ENCODE data around the gene PLD4.

Gene PLD4

GRCh38 chr14:104893435-104894207 lies 31.1 kb upstream of the PLD4 start:
- Histone ChIP-seq H3K4me1 (ENCODE audit: control insufficient read depth in 2 of 2, insufficient read depth in 2 of 2, low read length in 2 of 2) (no peaks in the 10 kb centered on the region), H3K4me3 (ENCODE audit: low read length in 2 of 2) (no peak overlapping the region), H3K9ac (ENCODE audit: low read depth in 1 of 2, low read length in 2 of 2) (no peak overlapping the region), H3K27me3 (ENCODE audit: control insufficient read depth in 2 of 2, insufficient read depth in 2 of 2, low read length in 2 of 2) (no peaks in the 10 kb centered on the region), H3K9me3 (ENCODE audit: control insufficient read depth in 2 of 2, low read length in 2 of 2) (no peaks in the 10 kb centered on the region), H3K36me3 (ENCODE audit: control insufficient read depth in 2 of 2, insufficient read depth in 2 of 2, low read length in 2 of 2) (peaks cover 0 to 6% of the 10 kb centered on the region in 2 donors), H3K27ac (ENCODE audit: low read depth in 2 of 2, low read length in 2 of 2) (no peak overlapping the region)

DNA sequence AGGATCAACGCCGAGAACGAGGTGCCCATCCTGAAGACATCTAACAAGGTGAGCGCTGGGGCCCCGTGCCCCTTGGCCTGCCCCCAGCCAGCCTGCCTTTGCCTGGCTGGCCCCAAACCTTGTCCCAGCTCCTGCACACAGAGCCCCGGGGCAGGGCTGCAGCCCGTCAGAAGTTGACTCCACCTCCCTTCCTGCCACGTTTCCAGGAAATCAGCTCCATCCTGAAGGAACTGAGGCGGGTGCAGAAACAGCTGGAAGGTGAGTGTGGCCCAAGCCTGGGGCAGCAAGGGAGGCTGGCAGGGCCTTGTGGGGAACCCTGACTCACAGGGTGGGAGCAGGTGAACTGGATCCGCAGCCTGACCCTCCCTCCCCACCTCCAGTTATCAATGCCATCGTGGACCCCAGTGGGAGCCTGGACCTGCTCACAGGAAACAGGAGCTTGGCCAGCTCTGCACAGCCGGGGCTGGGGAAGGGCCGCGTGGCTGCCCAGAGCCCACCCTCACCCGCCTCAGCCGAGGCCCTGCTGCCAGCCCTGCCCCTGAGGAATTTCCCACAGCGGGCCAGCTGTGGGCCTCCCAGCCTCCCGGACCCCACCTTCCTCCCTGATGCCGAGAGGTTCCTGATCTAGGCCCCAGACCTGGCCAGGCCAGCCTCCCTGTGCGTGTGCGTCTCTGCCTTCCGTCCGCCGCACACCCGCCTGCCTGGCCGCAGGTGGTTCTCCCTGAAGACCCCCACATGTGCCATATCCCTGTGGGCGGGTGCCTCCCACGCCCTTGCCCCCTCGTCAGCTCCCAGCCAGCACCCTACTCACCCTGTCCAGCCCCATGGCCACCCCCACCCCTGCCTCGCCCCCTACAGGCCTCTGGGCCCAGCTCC lies 30.1 kb upstream of the PLD4 start:
- Histone ChIP-seq H3K4me3 (ENCODE audit: low read length in 2 of 2) (no peak overlapping the region), H3K9ac (ENCODE audit: low read depth in 1 of 2, low read length in 2 of 2) (no peak overlapping the region), H3K36me3 (ENCODE audit: control insufficient read depth in 2 of 2, insufficient read depth in 2 of 2, low read length in 2 of 2) (peaks cover 0 to 6% of the 10 kb centered on the region in 2 donors), H3K9me3 (ENCODE audit: control insufficient read depth in 2 of 2, low read length in 2 of 2) (no peaks in the 10 kb centered on the region), H3K27me3 (ENCODE audit: control insufficient read depth in 2 of 2, insufficient read depth in 2 of 2, low read length in 2 of 2) (no peaks in the 10 kb centered on the region), H3K27ac (ENCODE audit: low read depth in 2 of 2, low read length in 2 of 2) (no peak overlapping the region), H3K4me1 (ENCODE audit: control insufficient read depth in 2 of 2, insufficient read depth in 2 of 2, low read length in 2 of 2) (no peaks in the 10 kb centered on the region)

DNA sequence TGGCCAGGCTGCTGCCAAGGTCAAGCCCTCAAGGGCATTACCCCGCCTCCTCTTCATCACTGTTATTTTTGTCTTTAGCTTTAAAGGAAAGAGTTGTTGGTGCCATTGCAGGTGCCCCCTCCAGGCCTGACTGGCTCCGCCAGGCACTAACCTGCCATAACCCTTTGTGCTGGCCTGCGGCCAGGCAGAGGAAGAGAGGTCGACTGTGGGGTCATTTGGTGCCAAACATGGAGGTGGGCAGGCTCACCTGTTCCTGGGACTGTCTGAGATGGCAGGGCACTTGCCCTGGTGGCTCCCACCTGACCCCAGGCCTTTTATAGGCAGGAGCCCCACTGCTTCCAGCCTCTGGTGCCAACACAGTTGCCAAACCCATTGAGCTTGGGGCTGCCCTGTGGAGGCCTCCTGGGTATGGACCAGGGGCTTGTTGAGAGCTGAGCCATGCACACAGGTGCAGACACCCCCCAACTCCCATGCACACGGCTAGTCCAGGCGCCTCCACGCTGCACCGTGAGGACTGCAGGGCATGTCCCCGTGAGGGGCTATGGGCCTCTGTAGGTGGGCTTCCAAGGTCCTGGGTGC lies 29.4 kb upstream of the PLD4 start:
- H3K4me3 ChIP-seq (ENCODE audit: low read length in 2 of 2), result no peak overlapping the region
- no peak overlapping the region for H3K9ac ChIP-seq (ENCODE audit: low read depth in 1 of 2, low read length in 2 of 2)
- no peak overlapping the region for H3K27ac ChIP-seq (ENCODE audit: low read depth in 2 of 2, low read length in 2 of 2)
- H3K36me3 ChIP-seq (ENCODE audit: control insufficient read depth in 2 of 2, insufficient read depth in 2 of 2, low read length in 2 of 2), result peaks cover 0 to 6% of the 10 kb centered on the region in 2 donors
- H3K9me3 ChIP-seq (ENCODE audit: control insufficient read depth in 2 of 2, low read length in 2 of 2), result no peaks in the 10 kb centered on the region
- H3K4me1 ChIP-seq (ENCODE audit: control insufficient read depth in 2 of 2, insufficient read depth in 2 of 2, low read length in 2 of 2), result no peaks in the 10 kb centered on the region
- H3K27me3 ChIP-seq (ENCODE audit: control insufficient read depth in 2 of 2, insufficient read depth in 2 of 2, low read length in 2 of 2), result no peaks in the 10 kb centered on the region

GRCh38 chr14:104895786-104896661 lies 28.7 kb upstream of the PLD4 start:
- Histone ChIP-seq H3K27ac (ENCODE audit: low read depth in 2 of 2, low read length in 2 of 2) (no peak overlapping the region), H3K9me3 (ENCODE audit: control insufficient read depth in 2 of 2, low read length in 2 of 2) (no peaks in the 10 kb centered on the region), H3K36me3 (ENCODE audit: control insufficient read depth in 2 of 2, insufficient read depth in 2 of 2, low read length in 2 of 2) (peaks cover 0 to 6% of the 10 kb centered on the region in 2 donors), H3K4me3 (ENCODE audit: low read length in 2 of 2) (no peak overlapping the region), H3K4me1 (ENCODE audit: control insufficient read depth in 2 of 2, insufficient read depth in 2 of 2, low read length in 2 of 2) (no peaks in the 10 kb centered on the region), H3K9ac (ENCODE audit: low read depth in 1 of 2, low read length in 2 of 2) (no peak overlapping the region), H3K27me3 (ENCODE audit: control insufficient read depth in 2 of 2, insufficient read depth in 2 of 2, low read length in 2 of 2) (no peaks in the 10 kb centered on the region)

DNA sequence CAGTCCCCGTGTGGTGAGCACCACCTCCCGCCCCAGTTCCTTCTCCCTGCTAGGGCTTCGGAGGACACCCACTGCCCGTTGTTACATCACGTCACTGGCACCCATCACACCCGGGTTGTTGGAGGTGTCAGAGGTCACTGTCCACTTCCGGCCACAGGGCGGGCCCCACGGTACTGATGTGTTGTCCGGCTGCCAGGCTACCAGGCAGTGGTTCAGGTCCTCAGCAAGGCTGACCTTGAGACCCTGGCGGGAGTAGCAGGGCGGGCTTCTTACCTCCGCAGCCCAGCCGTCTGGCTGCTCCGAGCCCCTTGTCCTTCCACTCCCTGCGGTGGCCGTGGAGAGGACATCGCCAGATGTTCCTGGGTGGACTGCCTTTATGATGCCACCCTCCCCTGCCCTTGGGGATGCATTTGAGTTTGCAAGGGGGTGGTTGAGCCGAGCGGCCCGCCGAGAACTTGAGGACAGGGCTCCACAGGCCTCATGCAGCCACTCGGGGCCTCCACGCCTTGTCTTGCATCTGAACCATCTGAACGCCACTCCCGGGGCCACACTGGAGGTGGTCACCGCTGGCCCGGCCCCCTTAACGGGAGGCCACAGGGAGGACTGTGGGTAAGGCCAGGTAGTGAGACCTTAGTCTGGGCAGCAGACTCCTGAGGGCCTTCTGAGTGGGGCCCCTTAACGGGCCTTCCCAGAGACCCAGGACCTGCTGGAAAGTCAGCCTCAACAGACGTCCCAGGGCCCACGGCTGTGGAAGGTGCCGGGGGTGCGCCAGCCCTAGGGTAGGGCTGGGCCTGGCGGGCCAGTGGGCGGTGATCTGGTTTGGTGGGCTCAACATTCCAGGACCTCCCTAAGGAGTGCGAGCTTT lies 27.1 kb upstream of the PLD4 start:
- no peaks in the 10 kb centered on the region for H3K4me1 ChIP-seq (ENCODE audit: control insufficient read depth in 2 of 2, insufficient read depth in 2 of 2, low read length in 2 of 2)
- H3K4me3 ChIP-seq (ENCODE audit: low read length in 2 of 2), result no peak overlapping the region
- no peak overlapping the region for H3K9ac ChIP-seq (ENCODE audit: low read depth in 1 of 2, low read length in 2 of 2)
- H3K27me3 ChIP-seq (ENCODE audit: control insufficient read depth in 2 of 2, insufficient read depth in 2 of 2, low read length in 2 of 2), result no peaks in the 10 kb centered on the region
- H3K9me3 ChIP-seq (ENCODE audit: control insufficient read depth in 2 of 2, low read length in 2 of 2), result no peaks in the 10 kb centered on the region
- H3K36me3 ChIP-seq (ENCODE audit: control insufficient read depth in 2 of 2, insufficient read depth in 2 of 2, low read length in 2 of 2), result peaks cover 0 to 6% of the 10 kb centered on the region in 2 donors
- no peak overlapping the region for H3K27ac ChIP-seq (ENCODE audit: low read depth in 2 of 2, low read length in 2 of 2)

DNA sequence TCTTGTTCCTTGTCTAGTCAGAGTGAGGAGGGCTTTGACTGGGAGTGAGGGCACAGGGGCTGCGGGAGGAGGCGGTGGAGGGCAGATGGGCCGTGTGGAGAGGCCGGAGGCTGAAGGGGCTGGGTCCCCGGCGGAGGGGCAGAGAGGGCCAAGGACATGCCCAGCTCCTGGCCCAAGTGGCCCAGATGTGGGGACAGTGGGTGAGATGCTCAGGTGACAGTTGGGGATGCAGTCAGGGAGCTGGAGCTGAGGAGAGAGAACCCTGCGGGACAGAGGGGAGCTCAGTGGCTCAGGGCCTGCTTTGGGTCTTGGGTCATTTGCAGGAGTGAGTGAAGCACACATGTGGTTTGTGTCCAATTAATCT lies 26.5 kb upstream of the PLD4 start:
- Histone ChIP-seq H3K9ac (ENCODE audit: low read depth in 1 of 2, low read length in 2 of 2) (no peak overlapping the region), H3K4me3 (ENCODE audit: low read length in 2 of 2) (no peak overlapping the region), H3K27ac (ENCODE audit: low read depth in 2 of 2, low read length in 2 of 2) (no peak overlapping the region), H3K36me3 (ENCODE audit: control insufficient read depth in 2 of 2, insufficient read depth in 2 of 2, low read length in 2 of 2) (peaks cover 0 to 6% of the 10 kb centered on the region in 2 donors), H3K27me3 (ENCODE audit: control insufficient read depth in 2 of 2, insufficient read depth in 2 of 2, low read length in 2 of 2) (no peaks in the 10 kb centered on the region), H3K4me1 (ENCODE audit: control insufficient read depth in 2 of 2, insufficient read depth in 2 of 2, low read length in 2 of 2) (no peaks in the 10 kb centered on the region), H3K9me3 (ENCODE audit: control insufficient read depth in 2 of 2, low read length in 2 of 2) (no peaks in the 10 kb centered on the region)

- H3K27ac ChIP-seq (ENCODE audit: low read depth in 2 of 2, low read length in 2 of 2), result no peak overlapping the region
- no peak overlapping the region for H3K9ac ChIP-seq (ENCODE audit: low read depth in 1 of 2, low read length in 2 of 2)
- no peak overlapping the region for H3K4me3 ChIP-seq (ENCODE audit: low read length in 2 of 2)
- H3K27me3 ChIP-seq (ENCODE audit: control insufficient read depth in 2 of 2, insufficient read depth in 2 of 2, low read length in 2 of 2), result no peaks in the 10 kb centered on the region
- H3K36me3 ChIP-seq (ENCODE audit: control insufficient read depth in 2 of 2, insufficient read depth in 2 of 2, low read length in 2 of 2), result peaks cover 0 to 2% of the 10 kb centered on the region in 2 donors
- H3K9me3 ChIP-seq (ENCODE audit: control insufficient read depth in 2 of 2, low read length in 2 of 2), result no peaks in the 10 kb centered on the region
- H3K4me1 ChIP-seq (ENCODE audit: control insufficient read depth in 2 of 2, insufficient read depth in 2 of 2, low read length in 2 of 2), result no peaks in the 10 kb centered on the region
These were observed 25.7 kb upstream of the PLD4 start for GRCh38 chr14:104898870-104899510.

DNA sequence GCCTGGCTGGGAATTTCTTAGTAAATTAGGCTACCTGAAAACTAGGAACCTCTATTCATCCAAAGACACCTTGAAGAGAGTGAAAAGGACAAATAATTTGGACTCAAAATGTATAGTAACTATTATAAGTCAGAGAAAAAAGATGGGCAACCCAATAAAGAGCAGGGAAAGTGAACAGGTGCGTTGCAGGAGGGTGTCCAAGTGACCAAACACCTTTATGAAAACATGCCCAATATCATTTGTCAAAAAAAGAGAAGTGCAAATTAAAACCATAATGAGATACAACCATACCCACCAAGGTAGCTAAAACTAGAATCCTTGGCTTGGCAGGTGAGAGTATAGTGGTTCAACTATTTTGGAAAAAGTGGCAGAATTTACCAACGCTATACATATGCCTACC lies 24.9 kb upstream of the PLD4 start:
- no peaks in the 10 kb centered on the region for H3K9me3 ChIP-seq (ENCODE audit: control insufficient read depth in 2 of 2, low read length in 2 of 2)
- no peak overlapping the region for H3K9ac ChIP-seq (ENCODE audit: low read depth in 1 of 2, low read length in 2 of 2)
- H3K4me3 ChIP-seq (ENCODE audit: low read length in 2 of 2), result no peak overlapping the region
- H3K36me3 ChIP-seq (ENCODE audit: control insufficient read depth in 2 of 2, insufficient read depth in 2 of 2, low read length in 2 of 2), result no peaks in the 10 kb centered on the region
- no peak overlapping the region for H3K27ac ChIP-seq (ENCODE audit: low read depth in 2 of 2, low read length in 2 of 2)
- no peaks in the 10 kb centered on the region for H3K4me1 ChIP-seq (ENCODE audit: control insufficient read depth in 2 of 2, insufficient read depth in 2 of 2, low read length in 2 of 2)
- no peaks in the 10 kb centered on the region for H3K27me3 ChIP-seq (ENCODE audit: control insufficient read depth in 2 of 2, insufficient read depth in 2 of 2, low read length in 2 of 2)
